Stimulated activated effector memory CD8-positive, alpha-beta T cell treated with anti-CD3 and anti-CD28 coated beads, Interleukin-12 subunit alpha, Interleukin-12 subunit beta, amount 100 ng/mL, for 72 hours (primary cell): ENCODE data around the gene DYRK3.

Experiments
- ATAC-seq: fragments of 150-1000 bp; cut with Tn5 transposase; 2 replicates; pipeline ENCODE4 v1.10.0; 2021
- DNase-seq, 2 donors: peaks; one replicate each; pipeline ENCODE4 v3.0.0; 2021 to 2022; ENCODE audit warnings: low spot score in 2 of 2
- H3K27ac Mint-ChIP-seq: one replicate; pipeline ENCODE4 v1.8.0; 2022; ENCODE audit warnings: mild to moderate bottlenecking, mixed read lengths
- H3K36me3 Mint-ChIP-seq: one replicate; pipeline ENCODE4 v1.8.0; 2022; ENCODE audit warnings: mild to moderate bottlenecking, mixed read lengths
- H3K4me1 Mint-ChIP-seq: one replicate; pipeline ENCODE4 v1.8.0; 2022; ENCODE audit warnings: mixed read lengths
- H3K4me3 Mint-ChIP-seq: one replicate; pipeline ENCODE4 v1.8.0; 2022; ENCODE audit warnings: mild to moderate bottlenecking, mixed read lengths
- H3K9me3 Mint-ChIP-seq: one replicate; pipeline ENCODE4 v1.8.0; 2022; ENCODE audit warnings: mixed read lengths

Gene DYRK3

DNA sequence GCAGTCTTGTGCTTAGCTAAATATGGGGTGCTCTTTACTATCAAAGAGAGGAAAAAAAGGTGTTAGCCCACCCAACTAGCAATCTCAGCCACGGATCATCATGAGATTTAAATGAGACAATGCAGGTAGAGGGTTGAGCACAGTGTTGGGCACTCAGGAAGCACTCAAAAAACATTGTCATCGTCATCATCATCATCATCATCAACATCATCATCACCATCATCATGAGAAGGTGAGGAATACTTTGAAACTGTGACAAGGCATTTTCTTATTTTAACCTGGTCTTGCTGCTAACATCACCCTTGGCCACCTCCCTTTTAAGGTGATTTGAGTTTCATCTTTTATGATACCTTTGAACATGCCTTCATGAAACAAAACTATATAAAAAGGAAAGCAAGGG, 46.0 kb downstream of the DYRK3 start:
- peaks cover 12% of the 10 kb centered on the region for H3K36me3 Mint-ChIP-seq
- no peak for ATAC-seq
- peaks cover 23% of the 10 kb centered on the region for H3K4me1 Mint-ChIP-seq
- no peak for DNase-seq
- no peak overlapping the region for H3K4me3 Mint-ChIP-seq
- no peaks in the 10 kb centered on the region for H3K9me3 Mint-ChIP-seq
- no peak overlapping the region for H3K27ac Mint-ChIP-seq

DNA sequence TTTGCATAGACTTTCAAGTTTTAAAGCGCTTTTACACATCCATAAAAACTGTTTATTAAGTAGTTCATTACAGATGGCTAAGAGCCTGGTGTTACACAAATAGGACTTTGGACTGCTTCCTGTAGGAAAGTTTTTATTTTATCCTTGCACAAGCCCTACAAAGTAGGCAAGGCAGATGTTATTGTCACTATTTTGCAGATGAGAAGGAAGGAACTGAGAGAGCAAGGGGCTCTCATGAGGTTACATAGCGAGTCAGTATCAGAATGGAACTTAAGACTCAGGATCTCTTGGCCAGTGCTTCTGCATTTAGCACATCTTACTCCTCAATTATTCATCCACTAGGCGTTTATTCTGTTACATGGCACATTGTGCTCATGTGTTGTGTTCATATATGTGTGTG, 46.8 kb downstream of the DYRK3 start:
- Mint-ChIP-seq H3K9me3 (no peaks in the 10 kb centered on the region), H3K36me3 (peaks cover 19% of the 10 kb centered on the region), H3K4me3 (no peak overlapping the region), H3K4me1 (peaks cover 30% of the 10 kb centered on the region), H3K27ac (no peak overlapping the region)
- ATAC-seq, result no peak
- DNase-seq, result no peak

DNA sequence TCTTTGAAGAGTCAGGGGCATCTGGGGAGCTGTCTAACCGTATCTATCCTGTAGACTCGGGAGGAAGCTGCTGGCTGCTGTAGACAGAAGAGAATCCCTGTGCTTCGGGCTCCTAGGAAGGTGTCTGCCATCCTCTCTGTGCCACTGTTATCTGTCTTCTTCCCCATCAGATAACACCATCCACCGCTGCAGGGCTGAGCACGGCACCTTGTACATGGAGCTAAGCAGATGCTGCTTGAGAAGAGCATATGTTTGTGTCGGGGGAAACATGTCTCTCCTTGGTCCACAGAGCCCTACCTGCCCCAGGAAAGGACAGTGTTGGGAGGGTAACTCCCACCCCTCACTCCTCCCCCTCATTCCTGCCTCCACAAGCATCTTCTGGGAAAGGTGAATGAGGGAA, 48.0 kb downstream of the DYRK3 start:
- H3K4me3 Mint-ChIP-seq, result no peak overlapping the region
- no peak overlapping the region for H3K27ac Mint-ChIP-seq
- no peak for ATAC-seq
- H3K36me3 Mint-ChIP-seq, result peaks cover 27% of the 10 kb centered on the region
- no peaks in the 10 kb centered on the region for H3K9me3 Mint-ChIP-seq
- peaks cover 42% of the 10 kb centered on the region for H3K4me1 Mint-ChIP-seq
- DNase-seq, result no peak

DNA sequence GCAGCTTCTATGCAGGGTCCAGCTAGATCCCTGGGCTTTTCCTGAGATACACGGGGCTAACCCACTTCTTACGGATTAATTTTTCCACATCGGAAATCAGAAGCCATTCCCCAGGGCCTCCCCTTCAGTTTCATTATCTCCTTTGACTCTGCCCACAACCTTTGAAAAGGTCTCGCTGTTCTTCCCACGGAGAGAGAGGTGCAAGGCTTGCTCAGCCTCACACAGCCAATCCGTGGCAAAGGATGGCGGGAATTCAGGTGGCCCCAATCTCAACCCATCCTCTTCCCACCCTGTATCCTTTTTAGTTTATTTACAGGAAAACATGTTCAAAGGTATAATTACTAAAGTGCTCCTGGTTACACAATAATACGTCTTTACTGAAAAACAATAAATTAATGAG, 48.7 kb downstream of the DYRK3 start:
- H3K4me1 Mint-ChIP-seq, result peaks cover 49% of the 10 kb centered on the region

DNA sequence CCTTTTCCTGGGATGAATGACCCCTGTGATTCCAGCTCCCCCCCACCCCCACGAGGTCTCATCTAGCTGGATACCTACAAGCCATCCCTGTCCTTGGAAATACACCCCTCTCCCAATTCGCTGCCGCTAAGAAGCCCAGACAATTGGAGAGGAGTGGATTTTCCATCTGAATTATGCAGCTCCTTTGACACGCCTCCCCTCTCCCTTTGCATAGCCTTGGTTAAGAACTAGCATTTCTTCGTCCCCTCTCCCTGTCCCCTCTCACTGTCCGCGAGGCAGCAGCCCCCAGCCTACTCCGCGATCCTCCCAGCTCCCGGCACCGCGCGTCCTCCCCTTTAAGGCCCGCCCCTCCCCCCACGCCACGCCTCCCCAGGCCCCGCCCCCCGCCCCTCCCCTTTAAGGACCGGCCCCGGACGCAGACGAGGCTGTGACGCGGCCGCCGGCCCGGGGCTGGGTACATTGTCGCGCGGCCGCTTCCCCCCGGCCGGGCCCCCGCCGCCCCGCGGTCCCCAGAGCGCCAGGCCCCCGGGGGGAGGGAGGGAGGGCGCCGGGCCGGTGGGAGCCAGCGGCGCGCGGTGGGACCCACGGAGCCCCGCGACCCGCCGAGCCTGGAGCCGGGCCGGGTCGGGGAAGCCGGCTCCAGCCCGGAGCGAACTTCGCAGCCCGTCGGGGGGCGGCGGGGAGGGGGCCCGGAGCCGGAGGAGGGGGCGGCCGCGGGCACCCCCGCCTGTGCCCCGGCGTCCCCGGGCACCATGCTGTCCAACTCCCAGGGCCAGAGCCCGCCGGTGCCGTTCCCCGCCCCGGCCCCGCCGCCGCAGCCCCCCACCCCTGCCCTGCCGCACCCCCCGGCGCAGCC, 49.4 kb downstream of the DYRK3 start, which contains the start of gene MAPKAPK2:
TSS of gene MAPKAPK2 (plus strand) at position 428 of the 856 bp plus-strand sequence. CDS start at position 753, 325 bp downstream.
- DNase-seq (peak; percentile 57 to 82), ATAC-seq (peak; percentile 83)
- Mint-ChIP-seq H3K27ac (peak within 1 kb of the TSS; percentile 84), H3K36me3 (peaks cover 33% of the 10 kb centered on the region), H3K4me3 (peak within 1 kb of the TSS; percentile 88), H3K4me1 (peaks cover 54% of the 10 kb centered on the region), H3K9me3 (no peaks in the 10 kb centered on the region)

More for the DNA sequence above, 48.7 kb downstream of the DYRK3 start:
- Mint-ChIP-seq H3K27ac (no peak overlapping the region), H3K36me3 (peaks cover 30% of the 10 kb centered on the region), H3K4me3 (peak overlapping the region; percentile 88), H3K9me3 (no peaks in the 10 kb centered on the region)
- no peak for ATAC-seq
- no peak for DNase-seq

DNA sequence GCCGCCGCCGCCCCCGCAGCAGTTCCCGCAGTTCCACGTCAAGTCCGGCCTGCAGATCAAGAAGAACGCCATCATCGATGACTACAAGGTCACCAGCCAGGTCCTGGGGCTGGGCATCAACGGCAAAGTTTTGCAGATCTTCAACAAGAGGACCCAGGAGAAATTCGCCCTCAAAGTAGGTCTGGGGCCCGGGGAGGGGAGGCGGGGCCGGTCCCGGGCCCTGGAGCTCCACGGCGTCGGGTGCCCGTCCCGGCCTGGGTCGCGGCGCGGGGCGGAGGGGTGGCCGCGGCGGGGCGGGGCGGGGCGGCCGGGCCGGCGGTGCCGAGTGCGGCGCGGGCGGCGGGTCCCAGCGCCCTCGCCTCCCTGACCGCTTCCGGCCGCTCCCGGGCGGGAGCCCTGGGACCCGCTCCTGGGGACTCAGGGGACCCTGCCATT, 50.0 kb downstream of the DYRK3 start:
- Mint-ChIP-seq H3K36me3 (peaks cover 39% of the 10 kb centered on the region), H3K9me3 (no peaks in the 10 kb centered on the region), H3K27ac (peak overlapping the region; percentile 84), H3K4me1 (peaks cover 54% of the 10 kb centered on the region), H3K4me3 (peak overlapping the region; percentile 88)
- DNase-seq (peak; percentile 27 to 75), ATAC-seq (peak; percentile 59)

DNA sequence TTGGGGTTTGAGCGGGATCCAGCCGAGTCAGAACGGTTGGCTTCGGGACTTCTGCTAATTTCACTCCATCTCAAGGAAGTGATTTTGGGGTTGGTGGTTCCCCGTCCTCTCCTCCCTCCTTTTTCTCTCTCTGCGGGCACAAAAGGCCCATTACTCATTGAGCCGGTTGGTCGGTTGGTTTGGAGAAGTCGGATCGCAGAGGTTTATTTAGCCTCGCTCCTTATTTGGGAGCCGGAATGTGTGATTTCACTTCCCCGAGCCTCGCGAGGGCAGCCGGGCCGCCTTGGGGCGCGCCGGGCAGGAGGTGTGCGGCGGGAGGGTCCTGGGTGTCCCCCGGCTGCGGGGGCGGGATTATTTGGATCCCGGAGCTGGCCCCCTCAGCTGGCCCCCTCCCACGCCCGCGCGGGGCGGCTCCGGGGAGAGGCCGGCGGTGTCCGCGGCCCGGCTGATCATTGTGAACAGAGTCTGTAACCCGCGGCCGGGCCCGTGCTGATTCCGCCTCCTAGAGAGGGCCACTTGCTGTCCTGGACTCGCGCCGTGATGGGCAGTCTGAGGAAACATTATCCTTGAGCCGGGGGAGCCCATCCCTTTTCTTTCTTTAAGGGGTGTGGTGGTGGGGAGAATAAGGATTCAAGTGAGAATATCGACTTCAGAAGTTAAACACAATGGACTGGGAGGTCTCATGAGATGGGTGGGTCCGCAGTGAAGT, 50.6 kb downstream of the DYRK3 start:
- H3K27ac Mint-ChIP-seq, result peak overlapping the region; percentile 84
- H3K9me3 Mint-ChIP-seq, result no peaks in the 10 kb centered on the region
- ATAC-seq (peak; percentile 61), DNase-seq (peak; percentile 31 to 74)
- peak overlapping the region; percentile 88 for H3K4me3 Mint-ChIP-seq
- H3K4me1 Mint-ChIP-seq, result peaks cover 56% of the 10 kb centered on the region
- H3K36me3 Mint-ChIP-seq, result peaks cover 39% of the 10 kb centered on the region

DNA sequence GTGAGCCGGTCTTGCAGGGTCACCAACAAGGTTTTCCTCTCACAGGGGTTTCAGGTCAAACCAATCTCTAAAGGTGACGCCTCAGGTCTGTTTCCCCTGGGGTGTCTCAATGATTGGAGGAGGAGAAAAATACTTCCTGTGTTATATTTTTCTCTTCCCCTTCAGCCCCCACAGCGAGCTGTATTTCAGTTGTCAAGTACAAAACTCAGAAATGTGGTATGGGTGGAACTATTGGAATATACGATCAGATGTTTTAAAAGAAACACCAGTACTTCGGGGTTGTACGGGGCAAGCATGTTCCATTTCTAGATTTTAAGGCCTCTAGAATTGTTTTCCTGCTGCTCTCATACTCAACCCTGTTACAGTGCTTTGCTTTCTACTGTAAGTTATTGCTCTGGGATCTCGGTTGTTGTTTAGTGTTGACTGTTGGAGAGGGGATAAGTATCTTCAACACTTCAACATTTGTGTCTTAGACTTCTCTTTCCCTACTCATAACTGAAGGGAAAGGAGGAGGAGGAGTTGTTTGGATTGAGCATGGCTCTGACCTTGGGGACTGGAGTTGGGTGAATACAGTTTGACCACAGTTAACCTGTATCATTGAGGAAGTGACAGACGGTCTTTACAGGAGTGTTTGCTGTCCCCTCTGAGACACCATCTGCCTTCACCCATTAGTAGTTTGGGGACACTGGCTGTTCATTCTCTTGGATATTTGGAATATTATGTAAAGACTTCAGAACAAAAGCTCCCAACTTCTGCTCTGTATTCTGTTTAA, 51.3 kb downstream of the DYRK3 start:
- Mint-ChIP-seq H3K4me1 (peaks cover 64% of the 10 kb centered on the region), H3K4me3 (peak overlapping the region; percentile 88), H3K36me3 (peaks cover 39% of the 10 kb centered on the region), H3K9me3 (no peaks in the 10 kb centered on the region), H3K27ac (peak overlapping the region; percentile 84)
- DNase-seq, result no peak
- peak; percentile 29 for ATAC-seq

DNA sequence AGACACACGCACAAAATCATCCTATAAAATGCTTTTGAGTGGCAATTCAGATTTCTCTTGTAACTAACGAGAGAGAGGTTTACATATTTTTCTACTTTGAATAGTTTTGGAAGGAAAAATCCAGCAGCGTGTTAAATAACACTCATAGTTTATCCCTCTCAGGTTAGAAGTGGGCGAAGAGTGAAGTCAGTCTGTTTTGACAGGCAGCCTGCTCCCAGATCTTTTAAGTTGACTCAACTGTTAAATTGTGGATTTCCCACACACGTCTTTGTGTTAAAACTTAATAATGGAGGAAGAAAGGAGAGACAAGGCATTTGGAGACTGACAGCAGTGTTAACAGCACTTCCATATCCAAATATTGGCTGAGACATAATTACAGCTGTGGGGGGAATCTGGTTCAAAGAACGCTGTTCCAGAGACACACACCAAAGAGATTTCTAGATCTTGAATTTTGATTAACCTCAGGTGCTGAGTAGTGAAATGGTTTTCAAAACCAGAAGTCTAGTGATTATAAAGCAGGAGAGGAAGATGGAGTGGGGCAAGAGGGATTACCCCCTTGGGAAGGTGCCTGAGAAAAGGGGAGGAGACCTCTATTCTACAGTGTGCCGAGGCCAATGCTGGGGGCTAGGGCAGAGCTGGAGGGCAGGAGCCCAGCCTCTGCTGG, 52.0 kb downstream of the DYRK3 start:
- Mint-ChIP-seq H3K36me3 (peaks cover 39% of the 10 kb centered on the region), H3K4me3 (peak overlapping the region; percentile 88), H3K27ac (peak overlapping the region; percentile 84), H3K4me1 (peaks cover 71% of the 10 kb centered on the region), H3K9me3 (no peaks in the 10 kb centered on the region)
- DNase-seq (no peak), ATAC-seq (no peak)

DNA sequence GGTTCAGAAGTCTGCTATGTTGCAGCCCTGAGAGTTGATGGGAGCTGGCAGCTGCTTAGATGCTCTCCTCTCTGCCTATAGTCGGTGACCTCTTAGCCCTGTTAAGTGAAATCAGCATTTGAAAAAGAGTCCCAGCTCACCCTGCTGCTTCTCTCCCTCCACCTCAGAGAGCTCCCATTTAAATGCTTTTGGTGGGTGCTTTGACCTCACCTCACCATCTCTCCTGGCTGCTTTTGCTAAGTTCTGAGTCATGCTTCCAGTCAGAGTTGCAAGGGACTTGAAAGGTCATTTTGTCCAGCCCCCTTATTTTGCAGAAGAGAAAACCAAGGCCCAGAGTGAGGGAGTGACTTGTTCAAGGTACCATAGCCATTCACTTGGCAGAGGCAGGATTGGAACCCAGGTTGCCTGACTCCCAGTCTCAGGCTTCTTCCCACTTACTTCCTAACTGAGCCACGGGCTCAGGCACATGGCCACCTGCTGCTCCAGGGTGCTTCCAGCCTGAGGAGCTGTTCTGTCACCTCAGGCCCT, 52.6 kb downstream of the DYRK3 start:
- Mint-ChIP-seq H3K36me3 (peaks cover 39% of the 10 kb centered on the region), H3K9me3 (no peaks in the 10 kb centered on the region), H3K4me1 (peaks cover 77% of the 10 kb centered on the region), H3K27ac (peak overlapping the region; percentile 84), H3K4me3 (peak overlapping the region; percentile 88)
- no peak for DNase-seq
- peak; percentile 25 for ATAC-seq

DNA sequence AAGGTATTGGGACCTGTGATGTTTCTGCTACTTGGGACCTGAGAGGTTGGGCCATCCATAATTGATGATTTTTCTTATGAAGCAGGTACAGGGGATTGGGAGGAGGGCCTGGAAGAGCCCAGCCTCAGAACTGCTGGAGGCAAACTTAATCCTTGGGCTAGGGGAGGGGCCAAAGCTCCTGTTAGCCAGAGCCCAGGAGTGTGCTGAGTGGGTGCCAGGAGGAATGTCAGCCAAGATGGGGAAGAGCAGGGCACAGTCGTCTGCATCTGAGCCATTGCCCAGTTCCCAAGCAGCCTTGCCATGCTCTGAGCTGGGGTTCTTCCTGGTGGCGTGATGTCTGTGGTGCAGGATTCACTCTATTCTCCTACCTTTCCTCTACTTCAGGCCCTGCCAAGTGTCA, 55.2 kb downstream of the DYRK3 start:
- peaks cover 43% of the 10 kb centered on the region for H3K36me3 Mint-ChIP-seq
- H3K4me1 Mint-ChIP-seq, result peaks cover 95% of the 10 kb centered on the region
- no peak overlapping the region for H3K4me3 Mint-ChIP-seq
- H3K27ac Mint-ChIP-seq, result peak overlapping the region; percentile 88
- no peak for ATAC-seq
- no peaks in the 10 kb centered on the region for H3K9me3 Mint-ChIP-seq
- no peak for DNase-seq

DNA sequence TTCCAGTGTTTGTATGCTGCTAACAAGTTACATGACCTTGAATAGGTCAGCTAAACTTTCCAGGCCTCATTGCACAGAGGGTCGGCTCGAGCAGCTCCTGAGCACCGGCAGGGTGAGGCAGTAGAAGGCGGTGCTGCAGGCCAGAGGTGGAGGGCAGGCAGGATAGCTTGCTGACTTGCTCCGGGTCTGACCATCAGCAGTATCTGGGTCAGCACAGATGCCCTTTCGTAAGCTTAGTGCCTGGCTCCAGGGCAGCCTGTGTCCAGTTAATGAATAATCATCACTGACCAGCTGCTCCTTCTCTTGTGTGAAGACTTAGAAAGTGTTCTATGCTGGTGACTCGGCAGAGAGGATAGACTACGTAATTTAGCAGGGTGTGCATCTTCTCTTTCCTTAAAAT, 56.3 kb downstream of the DYRK3 start:
- H3K9me3 Mint-ChIP-seq, result no peaks in the 10 kb centered on the region
- H3K27ac Mint-ChIP-seq, result peak overlapping the region; percentile 88
- no peak overlapping the region for H3K4me3 Mint-ChIP-seq

DNA sequence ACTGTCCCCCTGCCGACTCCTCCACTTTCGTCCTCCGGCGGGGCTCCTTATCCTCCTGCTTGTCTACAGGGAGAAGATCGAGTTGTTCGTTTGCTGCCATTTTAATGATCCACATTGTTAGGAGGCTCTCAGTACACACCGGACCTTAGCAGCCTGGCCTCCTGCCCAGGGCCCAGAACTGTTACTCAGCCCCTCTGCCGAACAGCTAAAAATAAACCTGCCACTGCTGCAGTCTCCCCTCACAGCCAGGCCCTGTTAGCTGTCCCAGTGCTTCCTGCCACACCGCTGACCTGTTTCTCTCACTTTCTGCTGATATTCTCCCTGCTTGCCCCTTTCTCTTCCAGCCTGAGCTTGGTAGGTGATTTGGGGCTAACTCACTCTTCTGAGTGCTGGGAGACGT, 57.7 kb downstream of the DYRK3 start:
- DNase-seq (no peak), ATAC-seq (peak; percentile 17)
- Mint-ChIP-seq H3K4me3 (peak overlapping the region; percentile 22), H3K36me3 (peaks cover 41% of the 10 kb centered on the region), H3K4me1 (peaks cover 100% of the 10 kb centered on the region), H3K27ac (peak overlapping the region; percentile 88), H3K9me3 (no peaks in the 10 kb centered on the region)

More for the DNA sequence above, 56.3 kb downstream of the DYRK3 start:
- peaks cover 43% of the 10 kb centered on the region for H3K36me3 Mint-ChIP-seq
- peaks cover 100% of the 10 kb centered on the region for H3K4me1 Mint-ChIP-seq
- no peak for ATAC-seq
- no peak for DNase-seq

DNA sequence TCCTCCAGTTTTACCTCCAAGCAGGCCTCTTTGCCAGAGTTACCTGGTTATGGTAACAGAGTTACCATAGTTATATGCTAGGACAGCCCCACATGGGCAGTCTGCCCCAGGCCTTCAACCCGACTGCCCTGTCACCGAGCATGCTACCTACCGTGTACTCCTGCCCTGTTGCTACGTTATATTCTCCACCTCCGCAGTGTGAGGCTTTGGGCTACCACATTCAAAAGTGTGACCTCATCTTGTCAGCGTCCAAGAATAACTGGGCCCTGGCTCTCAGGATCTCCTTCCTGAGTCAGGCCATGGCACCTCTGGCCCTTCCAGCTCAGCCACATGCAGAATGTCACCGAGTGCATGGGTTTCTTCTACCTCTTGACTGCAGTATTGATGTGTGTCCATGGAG, 58.3 kb downstream of the DYRK3 start:
- no peak for DNase-seq
- H3K4me3 Mint-ChIP-seq, result peak overlapping the region; percentile 22
- ATAC-seq, result peak; percentile 14
- H3K4me1 Mint-ChIP-seq, result peaks cover 98% of the 10 kb centered on the region
- H3K36me3 Mint-ChIP-seq, result peaks cover 39% of the 10 kb centered on the region
- peak overlapping the region; percentile 88 for H3K27ac Mint-ChIP-seq
- no peaks in the 10 kb centered on the region for H3K9me3 Mint-ChIP-seq
